Spleen (tissue), 7 donors: Measurements from ENCODE around the gene CNTNAP2.

Source experiments
- CTCF ChIP-seq, 11 experiments: fragments of 200-600 bp in 7 of 11; fragments of 450-650 bp in 4 of 11; sonication (generic) in 4 of 11; IDR thresholded peaks in 8 of 11; conservative IDR thresholded peaks in 3 of 11; 1 replicate in 7 of 11; 2 replicates in 4 of 11; pipeline versions ENCODE4 v1.4.0 to v1.8.0; 2016 to 2021; ENCODE audit warnings: antibody characterized with exemption in 11 of 11, inconsistent platforms in 4 of 11, mild to moderate bottlenecking in 1 of 11
- POLR2A ChIP-seq, 3 donors: fragments of 450-650 bp; IDR thresholded peaks; one replicate each; pipeline ENCODE4 v1.5.1; 2017; ENCODE audit warnings: antibody characterized with exemption in 3 of 3, mild to moderate bottlenecking in 1 of 3
- POLR2AphosphoS5 ChIP-seq, 3 donors: sonication (generic); formaldehyde crosslinking; IDR thresholded peaks; one replicate each; pipeline ENCODE4 v1.5.1; 2017; ENCODE audit warnings: antibody characterized with exemption in 3 of 3
- donor health status: DM: no; HTN: no; CAD: no; lungs with moderate emphysema.
- donor health status: DM: no; HTN: no; CAD: no.
- donor health status: DM: no; HTN: no; CAD: no.

GRCh38 chr7:147296201-147296600 is 1179.6 kb downstream of the CNTNAP2 start:
- no peak for TF ChIP-seq CTCF (IDR thresholded peaks at IDR 0.05 in 8 of 11, conservative IDR thresholded peaks at IDR 0.05 in 3 of 11)
- no peak for TF ChIP-seq POLR2AphosphoS5 (IDR thresholded peaks at IDR 0.05)
- no peak for TF ChIP-seq POLR2A (IDR thresholded peaks at IDR 0.05)
